HG03457 (cell line): ENCODE results near the gene GPATCH4.

Experiments used
- ATAC-seq: cut with Tn5 transposase; IDR thresholded peaks from one replicate; pipeline ENCODE4 v1.9.1; 2021; ENCODE audit warnings: moderate number of reproducible peaks; ENCODE audit not compliant: unreplicated experiment

Gene GPATCH4

GRCh38 chr1:156551066-156551643, 50.1 kb downstream of the GPATCH4 start:
- ATAC-seq, result no peak

DNA sequence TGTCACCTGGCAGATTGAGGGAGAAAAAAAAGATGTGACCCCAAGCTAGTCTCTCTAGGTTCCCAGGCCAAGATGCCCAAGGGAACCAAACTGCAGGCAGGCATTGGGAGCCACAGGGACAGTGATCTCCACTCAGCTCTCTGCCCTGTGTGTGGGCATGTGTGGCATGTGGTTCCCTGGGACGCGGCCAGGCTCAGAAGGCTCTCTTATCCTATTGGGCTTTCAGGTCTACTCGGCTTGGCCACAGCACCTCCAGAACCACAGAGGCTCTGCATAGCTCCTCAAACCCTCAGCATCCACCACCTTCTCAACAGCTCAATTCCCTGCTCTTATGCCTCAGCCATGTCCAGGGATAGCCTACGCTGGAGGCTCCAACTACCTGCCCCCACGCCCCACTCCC, 50.9 kb downstream of the GPATCH4 start:
- ATAC-seq, result no peak

DNA sequence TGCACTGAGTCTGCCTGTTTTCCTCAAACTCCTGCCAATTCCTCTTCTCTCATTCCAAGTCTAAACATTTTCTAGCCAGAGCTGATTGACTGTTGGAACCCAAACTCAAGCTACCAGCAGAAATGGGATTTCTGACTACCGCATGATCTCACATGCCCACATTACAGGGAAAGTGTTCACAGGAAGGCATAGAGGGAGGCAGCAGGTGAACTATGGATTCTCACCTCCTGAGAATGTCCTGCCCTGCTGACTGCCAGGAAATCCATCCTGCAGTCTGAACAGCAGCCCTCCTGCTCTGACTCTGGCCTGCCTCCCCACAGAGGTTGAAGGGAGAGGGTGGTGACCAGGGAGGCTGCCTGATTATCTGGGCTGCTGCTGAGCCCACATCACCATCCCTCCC, 51.4 kb downstream of the GPATCH4 start:
- no peak for ATAC-seq

DNA sequence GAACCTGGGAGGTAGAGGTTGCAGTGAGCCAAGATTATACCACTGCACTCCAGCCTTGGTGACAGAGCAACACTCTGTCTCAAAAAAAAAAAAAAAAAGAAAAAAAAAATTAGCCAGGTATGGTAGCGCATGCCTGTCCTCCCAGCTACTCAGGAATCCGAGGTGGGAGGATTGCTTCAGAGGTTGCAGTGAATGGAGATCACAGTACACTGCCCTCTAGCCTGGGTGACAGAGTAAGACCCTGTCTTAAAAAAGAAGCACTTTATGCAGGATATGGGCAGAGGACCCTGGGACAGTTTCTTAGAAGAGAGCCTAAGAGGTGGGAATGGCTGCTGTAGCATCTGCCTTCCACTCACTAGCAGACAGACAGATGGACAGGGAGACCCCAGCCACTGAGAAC, 51.9 kb downstream of the GPATCH4 start:
- ATAC-seq, result no peak

DNA sequence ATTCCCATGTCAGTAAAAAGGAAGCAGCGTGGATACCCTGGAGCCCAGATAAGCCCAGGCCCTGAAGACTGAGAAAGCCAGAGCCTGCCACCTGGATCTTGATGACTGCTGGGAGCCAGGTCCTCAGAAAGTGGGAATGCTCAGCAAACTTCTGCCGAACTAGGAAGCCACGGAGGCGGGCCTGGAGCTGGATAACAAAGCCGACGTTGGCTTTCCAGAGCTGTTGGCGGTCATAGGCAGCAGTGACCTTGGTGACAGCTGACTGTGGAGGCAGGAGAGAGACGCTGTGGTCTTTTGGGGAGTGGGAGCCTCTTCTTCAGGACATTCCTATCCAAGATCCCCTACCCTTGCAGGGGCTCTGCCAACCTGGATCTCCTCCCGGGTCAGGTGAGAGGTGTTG, 53.3 kb downstream of the GPATCH4 start:
- no peak for ATAC-seq

- ATAC-seq, result no peak
These were observed 53.8 kb downstream of the GPATCH4 start for GRCh38 chr1:156547434-156547833.

DNA sequence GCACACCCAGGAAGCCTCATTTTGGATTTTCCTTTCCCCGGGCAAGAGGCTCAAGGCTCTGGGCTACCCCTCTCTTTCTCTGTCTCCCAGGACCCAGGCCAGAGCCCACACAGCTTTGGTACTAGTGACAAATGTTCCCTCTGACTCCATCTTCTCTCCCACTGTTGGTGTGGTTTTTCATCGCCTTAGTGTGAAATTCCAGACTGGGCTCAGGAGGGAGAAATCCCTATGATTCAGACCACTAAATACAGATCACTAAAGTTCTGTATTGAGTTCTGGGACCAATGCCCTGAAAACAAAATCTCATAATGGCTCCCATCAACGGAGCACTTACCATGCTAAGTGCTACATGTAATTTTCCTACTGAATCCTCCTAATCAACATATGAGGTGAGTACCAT, 55.0 kb downstream of the GPATCH4 start:
- ATAC-seq, result no peak

DNA sequence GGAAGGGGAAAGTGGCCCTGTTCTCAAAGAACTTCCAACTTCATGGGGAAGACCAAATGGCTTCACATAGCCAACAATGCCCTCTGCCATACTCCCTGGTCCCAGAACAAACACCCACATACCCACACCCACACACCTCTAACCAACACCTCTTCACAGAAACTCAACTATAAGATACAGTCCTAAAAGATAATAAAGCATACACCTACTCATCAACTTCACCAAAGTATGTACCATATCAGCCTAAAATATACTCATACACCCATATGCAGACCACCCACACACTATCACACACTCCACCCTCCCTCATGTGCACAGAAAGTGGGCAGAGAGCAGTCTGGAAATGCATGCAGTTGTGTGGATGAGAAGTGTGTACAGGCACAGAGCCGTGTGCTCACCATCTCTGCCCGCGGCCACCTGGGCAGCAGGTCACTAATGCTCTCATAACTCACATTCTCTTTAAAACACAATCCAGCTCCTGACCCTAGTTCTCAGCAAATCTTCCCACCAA, 56.6 kb downstream of the GPATCH4 start:
- ATAC-seq, result no peak
